ENCODE results near the gene TTLL13. TPM values are rescaled to one million over a fixed set of nuclear protein-coding genes. Genes with fewer than 3 reads are reported as not detected.

Gene TTLL13
- total RNA-seq, 1 experiment from 2014 or later: not detected

DNA sequence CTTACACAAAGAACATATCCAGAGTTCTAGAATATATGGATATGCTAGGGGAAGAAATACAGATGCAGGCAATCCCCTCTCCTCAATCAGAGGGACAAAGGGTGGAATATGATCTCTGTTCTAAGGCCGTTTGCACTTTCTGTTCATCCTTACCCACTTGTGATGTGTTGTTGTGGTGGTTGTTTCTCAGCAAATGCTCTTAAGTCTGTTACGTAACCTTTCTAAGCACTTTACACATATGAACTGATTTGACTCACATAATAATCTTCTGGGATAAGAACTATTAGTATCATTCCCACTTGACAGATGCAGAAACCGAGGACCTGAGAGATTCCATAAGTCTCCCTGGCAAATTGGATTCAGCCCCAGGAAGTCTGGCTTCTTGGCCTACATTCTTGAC lies 56.6 kb downstream of the TTLL13 start:
- H3K27me3 ChIP-seq (replicated peaks; ENCODE audit: insufficient read depth, low read depth, low read length, poor library complexity): no peaks in the 10 kb centered on the region
- no peak overlapping the region for H3K4me3 ChIP-seq (ENCODE audit: low read depth, low read length, poor library complexity, severe bottlenecking)
- no TSS peak for BruUV-seq (replicated peaks)
- H3K27ac ChIP-seq (ENCODE audit: low read depth, low read length, poor library complexity, severe bottlenecking): no peak overlapping the region
- H3K4me1 ChIP-seq (ENCODE audit: insufficient read depth, low read length, poor library complexity, severe bottlenecking): peaks cover 7% of the 10 kb centered on the region
- H3K9me3 ChIP-seq (ENCODE audit: low read depth, low read length, poor library complexity, severe bottlenecking): no peaks in the 10 kb centered on the region
- CTCF ChIA-PET: no interaction called here
- POLR2A ChIA-PET (ENCODE audit: low non-redundant PET): interaction anchor here (0.6 kb wide), 1 partner anchor 627 kb away, joined by 3 read pairs; no protein-coding TSS in a partner anchor
- no peak for TF ChIP-seq EZH2 (IDR thresholded peaks at IDR 0.05; ENCODE audit: borderline replicate concordance, low read depth, low read length, poor library complexity, severe bottlenecking)
- TF ChIP-seq, protein P1, sequence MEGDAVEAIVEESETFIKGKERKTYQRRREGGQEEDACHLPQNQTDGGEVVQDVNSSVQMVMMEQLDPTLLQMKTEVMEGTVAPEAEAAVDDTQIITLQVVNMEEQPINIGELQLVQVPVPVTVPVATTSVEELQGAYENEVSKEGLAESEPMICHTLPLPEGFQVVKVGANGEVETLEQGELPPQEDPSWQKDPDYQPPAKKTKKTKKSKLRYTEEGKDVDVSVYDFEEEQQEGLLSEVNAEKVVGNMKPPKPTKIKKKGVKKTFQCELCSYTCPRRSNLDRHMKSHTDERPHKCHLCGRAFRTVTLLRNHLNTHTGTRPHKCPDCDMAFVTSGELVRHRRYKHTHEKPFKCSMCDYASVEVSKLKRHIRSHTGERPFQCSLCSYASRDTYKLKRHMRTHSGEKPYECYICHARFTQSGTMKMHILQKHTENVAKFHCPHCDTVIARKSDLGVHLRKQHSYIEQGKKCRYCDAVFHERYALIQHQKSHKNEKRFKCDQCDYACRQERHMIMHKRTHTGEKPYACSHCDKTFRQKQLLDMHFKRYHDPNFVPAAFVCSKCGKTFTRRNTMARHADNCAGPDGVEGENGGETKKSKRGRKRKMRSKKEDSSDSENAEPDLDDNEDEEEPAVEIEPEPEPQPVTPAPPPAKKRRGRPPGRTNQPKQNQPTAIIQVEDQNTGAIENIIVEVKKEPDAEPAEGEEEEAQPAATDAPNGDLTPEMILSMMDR (conservative IDR thresholded peaks at IDR 0.05; ENCODE audit: low read depth, low read length): no peak
- DNase-seq (ENCODE audit: low spot score): no peak
- H3K36me3 ChIP-seq (ENCODE audit: insufficient read depth, low read length, poor library complexity, severe bottlenecking): no peaks in the 10 kb centered on the region
- intact Hi-C loops (cut with micrococcal nuclease; ENCODE audit: unreplicated experiment): no loop called here

GRCh38 chr15:90306560-90306959 lies 57.2 kb downstream of the TTLL13 start:
- BruUV-seq (replicated peaks): no TSS peak
- no peaks in the 10 kb centered on the region for H3K27me3 ChIP-seq (replicated peaks; ENCODE audit: insufficient read depth, low read depth, low read length, poor library complexity)
- no peaks in the 10 kb centered on the region for H3K9me3 ChIP-seq (ENCODE audit: low read depth, low read length, poor library complexity, severe bottlenecking)
- H3K36me3 ChIP-seq (ENCODE audit: insufficient read depth, low read length, poor library complexity, severe bottlenecking): no peaks in the 10 kb centered on the region
- CTCF ChIA-PET: interaction anchor here (1.5 kb wide), 1 partner anchor 13 kb away, joined by 4 read pairs; no protein-coding TSS in a partner anchor
- POLR2A ChIA-PET (ENCODE audit: low non-redundant PET): no interaction called here
- no peak overlapping the region for H3K27ac ChIP-seq (ENCODE audit: low read depth, low read length, poor library complexity, severe bottlenecking)
- intact Hi-C loops (cut with micrococcal nuclease; ENCODE audit: unreplicated experiment): no loop called here
- no peak for TF ChIP-seq EZH2 (IDR thresholded peaks at IDR 0.05; ENCODE audit: borderline replicate concordance, low read depth, low read length, poor library complexity, severe bottlenecking)
- TF ChIP-seq, protein P1 (conservative IDR thresholded peaks at IDR 0.05; ENCODE audit: low read depth, low read length): no peak
- H3K4me1 ChIP-seq (ENCODE audit: insufficient read depth, low read length, poor library complexity, severe bottlenecking): peaks cover 7% of the 10 kb centered on the region
- DNase-seq (ENCODE audit: low spot score): no peak
- H3K4me3 ChIP-seq (ENCODE audit: low read depth, low read length, poor library complexity, severe bottlenecking): no peak overlapping the region

DNA sequence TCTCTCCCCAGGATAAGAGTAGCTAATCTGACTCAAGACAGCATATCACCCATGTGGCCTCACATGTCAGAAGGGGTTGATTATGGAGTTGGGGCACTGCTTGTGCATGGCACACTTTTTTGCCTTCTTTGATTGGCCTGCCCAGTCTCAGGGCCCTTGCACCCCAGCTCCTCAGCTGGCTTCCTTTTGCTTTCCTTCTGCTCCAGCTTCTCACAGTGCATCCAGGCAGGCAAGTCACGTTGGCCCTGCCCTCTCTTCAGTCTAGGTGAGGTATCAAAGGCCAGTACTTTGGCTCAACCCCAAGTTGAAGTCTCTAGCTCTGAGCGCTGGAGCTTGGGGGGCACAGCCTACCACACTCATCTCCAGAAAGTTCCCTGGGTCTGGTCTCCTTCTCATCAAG lies 58.3 kb downstream of the TTLL13 start:
- Histone ChIP-seq H3K9me3 (ENCODE audit: low read depth, low read length, poor library complexity, severe bottlenecking) (no peaks in the 10 kb centered on the region), H3K4me3 (ENCODE audit: low read depth, low read length, poor library complexity, severe bottlenecking) (no peak overlapping the region), H3K27ac (ENCODE audit: low read depth, low read length, poor library complexity, severe bottlenecking) (no peak overlapping the region), H3K4me1 (ENCODE audit: insufficient read depth, low read length, poor library complexity, severe bottlenecking) (peaks cover 7% of the 10 kb centered on the region), H3K27me3 (replicated peaks; ENCODE audit: insufficient read depth, low read depth, low read length, poor library complexity) (no peaks in the 10 kb centered on the region), H3K36me3 (ENCODE audit: insufficient read depth, low read length, poor library complexity, severe bottlenecking) (no peaks in the 10 kb centered on the region)
- no peak for TF ChIP-seq EZH2 (IDR thresholded peaks at IDR 0.05; ENCODE audit: borderline replicate concordance, low read depth, low read length, poor library complexity, severe bottlenecking)
- TF ChIP-seq, protein P1 (conservative IDR thresholded peaks at IDR 0.05; ENCODE audit: low read depth, low read length): no peak
- intact Hi-C loops (cut with micrococcal nuclease; ENCODE audit: unreplicated experiment): no loop called here
- ChIA-PET POLR2A (ENCODE audit: low non-redundant PET) (no interaction called here), CTCF (interaction anchor here (1.5 kb wide), 1 partner anchor 12 kb away, joined by 4 read pairs; no protein-coding TSS in a partner anchor)
- no TSS peak for BruUV-seq (replicated peaks)
- DNase-seq (ENCODE audit: low spot score): no peak
